GM19372 (cell line): ENCODE data around the gene EFR3B.
"Not testable (repeated sequence)": the region's sequence is repeated elsewhere in the genome, so short reads cannot be mapped to it uniquely, and the experiment has no call there.

Source experiments
- ATAC-seq: cut with Tn5 transposase; IDR thresholded peaks from one replicate; pipeline ENCODE4 v1.9.1; 2021; ENCODE audit warnings: mild to moderate bottlenecking, low read depth, moderate library complexity; ENCODE audit not compliant: unreplicated experiment

Gene EFR3B

DNA sequence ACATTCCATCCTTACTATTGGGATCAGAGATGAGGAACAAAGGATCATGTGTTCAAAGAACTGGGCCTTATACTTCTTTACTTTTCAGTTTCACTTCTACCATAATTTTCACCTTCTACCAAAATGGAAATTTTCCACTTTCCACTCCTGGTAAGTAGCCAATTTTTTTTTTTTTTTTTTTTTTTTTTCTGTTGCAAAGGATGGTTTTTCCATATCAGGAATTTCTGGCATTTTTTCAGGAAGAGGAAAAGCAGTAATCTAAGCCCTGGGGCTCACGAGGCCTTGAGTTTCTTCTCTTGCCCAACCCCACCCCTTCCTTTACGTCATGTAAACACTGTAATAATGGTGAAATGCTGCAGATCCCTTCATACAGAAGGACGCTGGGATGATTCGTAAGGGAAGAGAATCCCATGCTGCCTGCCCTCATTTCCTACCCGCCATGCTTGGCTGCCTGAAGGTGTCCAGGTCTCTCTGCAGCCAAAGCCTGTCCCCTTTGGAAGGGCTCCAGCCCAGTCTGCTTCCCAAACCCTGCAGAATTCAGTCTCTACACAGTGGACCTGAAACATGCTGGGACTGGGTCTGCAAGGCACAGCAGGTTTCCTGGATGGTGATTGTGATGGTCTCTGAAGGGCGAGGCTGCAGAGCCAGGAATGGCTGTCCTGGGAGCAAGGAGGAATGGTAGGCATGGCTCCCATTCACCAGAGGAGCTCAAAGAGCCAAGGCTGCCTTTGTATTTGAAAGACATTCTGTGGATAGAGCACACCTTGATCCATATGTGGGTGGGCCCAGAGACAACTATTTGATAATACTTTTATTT, 57.0 kb downstream of the EFR3B start:
- no peak for ATAC-seq

DNA sequence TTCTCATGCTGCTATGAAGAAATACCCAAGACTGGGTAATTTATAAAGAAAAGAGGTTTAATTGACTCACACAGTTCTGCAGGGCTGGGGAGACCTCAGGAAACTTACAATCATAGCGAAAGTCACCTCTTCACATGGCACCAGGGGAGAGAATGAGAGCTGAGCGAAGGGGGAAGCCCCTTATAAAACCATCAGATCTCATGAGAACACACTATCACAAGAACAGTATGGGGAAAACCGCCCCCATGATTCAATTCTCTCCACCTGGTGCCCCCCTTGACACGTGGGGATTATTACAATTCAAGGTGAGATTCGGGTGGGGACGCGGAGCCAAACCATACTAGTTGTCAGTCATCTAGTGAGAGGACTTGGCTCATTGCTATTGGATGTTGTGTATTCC, 60.5 kb downstream of the EFR3B start:
- not testable (repeated sequence) for ATAC-seq

DNA sequence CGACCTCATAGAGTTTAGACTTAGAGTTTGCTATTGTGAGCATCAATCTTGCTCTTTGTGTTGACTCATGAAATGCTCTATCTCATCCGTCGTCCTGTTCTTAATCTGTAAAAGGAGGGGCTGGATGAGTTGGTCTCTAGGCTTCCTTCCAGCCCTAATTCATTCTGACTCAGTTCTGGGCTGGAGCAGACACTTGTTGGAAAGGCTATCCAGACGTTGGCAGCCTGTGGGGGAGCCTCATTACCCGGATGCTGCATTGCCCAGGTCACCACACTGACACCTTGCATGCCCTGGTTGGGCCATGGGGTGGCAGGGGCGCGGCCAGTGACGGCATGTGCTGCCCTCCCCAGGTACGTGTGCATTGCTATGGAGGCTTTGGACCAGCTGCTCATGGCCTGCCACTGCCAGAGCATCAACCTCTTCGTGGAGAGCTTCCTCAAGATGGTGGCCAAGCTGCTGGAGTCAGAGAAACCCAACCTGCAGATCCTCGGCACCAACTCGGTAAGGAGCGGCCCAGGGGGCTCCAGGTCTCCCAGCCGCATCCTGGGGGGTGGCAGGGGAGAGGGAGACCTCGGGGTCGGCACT, 61.5 kb downstream of the EFR3B start:
- no peak for ATAC-seq

DNA sequence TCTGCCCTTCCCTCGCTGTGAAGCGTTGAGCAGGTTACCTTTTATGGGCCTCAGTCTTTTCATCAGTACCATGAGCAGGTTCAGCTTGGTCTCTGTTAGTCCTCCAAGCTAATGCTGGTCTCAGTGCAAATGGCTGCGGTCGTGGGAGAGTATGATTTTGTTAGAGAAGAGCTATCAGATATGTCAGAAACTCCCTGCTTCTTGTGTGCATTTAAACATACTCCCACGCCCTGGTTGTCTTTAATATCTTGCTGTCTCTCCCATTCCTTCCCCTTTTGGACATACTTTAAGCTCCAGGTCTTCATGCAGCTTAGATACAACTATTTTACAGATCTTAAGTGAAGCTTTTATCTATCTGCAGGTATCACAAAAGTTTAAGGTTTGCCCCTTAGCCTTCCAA, 62.9 kb downstream of the EFR3B start:
- no peak for ATAC-seq

DNA sequence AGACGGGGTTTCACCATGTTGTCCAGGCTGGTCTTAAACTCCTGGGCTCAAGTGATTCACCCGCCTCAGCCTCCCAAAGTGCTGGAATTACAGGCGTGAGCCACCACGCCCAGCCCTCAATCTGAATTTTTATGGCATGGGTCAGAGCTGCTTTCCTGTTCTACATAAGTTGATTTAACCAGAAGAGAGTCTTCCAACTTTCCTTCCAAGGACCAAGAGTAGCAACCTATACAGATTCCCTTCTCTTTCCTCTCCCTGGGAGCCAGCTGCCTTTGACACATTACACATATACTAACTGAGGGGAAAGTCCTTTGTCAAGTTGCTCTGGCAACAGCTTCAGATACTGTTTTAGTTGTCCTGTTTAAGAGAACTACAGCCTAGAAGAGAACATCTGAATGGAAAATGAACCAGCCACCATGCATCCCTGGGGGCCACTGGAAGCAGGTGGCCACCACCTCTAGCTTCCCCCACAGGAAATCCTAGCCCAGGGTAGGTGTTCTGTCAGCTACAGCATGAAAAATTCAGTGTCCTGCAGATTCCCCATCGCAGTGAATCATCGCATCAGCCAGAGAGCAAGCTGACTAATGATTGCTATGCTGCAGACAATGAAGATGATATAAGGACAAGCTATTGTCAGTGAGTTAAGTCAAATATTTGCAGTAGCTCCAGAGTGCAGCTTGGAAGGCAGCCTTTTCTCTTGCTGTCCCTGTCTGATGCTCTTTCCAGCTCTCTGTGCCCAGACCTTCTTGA, 63.6 kb downstream of the EFR3B start:
- ATAC-seq: no peak

DNA sequence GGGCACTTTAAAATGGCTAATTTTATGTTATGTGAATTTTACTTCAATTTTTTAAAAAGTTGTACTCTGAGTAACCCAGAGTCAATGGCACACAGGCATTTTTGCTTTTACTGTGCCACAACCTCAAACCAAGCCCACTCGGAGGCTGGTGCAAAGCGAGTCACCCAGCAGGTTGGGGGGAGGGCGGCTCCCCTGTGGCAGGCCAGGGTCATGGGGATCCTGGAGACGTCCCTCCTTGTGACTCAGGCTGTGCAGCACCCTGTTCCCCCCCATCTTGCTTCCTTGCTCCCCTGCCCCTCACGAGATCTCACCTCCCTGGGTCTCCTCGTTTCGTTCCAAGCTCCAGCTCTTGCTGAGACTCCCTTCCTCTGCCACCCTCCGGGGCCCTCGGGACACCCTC, 67.9 kb downstream of the EFR3B start:
- no peak for ATAC-seq

DNA sequence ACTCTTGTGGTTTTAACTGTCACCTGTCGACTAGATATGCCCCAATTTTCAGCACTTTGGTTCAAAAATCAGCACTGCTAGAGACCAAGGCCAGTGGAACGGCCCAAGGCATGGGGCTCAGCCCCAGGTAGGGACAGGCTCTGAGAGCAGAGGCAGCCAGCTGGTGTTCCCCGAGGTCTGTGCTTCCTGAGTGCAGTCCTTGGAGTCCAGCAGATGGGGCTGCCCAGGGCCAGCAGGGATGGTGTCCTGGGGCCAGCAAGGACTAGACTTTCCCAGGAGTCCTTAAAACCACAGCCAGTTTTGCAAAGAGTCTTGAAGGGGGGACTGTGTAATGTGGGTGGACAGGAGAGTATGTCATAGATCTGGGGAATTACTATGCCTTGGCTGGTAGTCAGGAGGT, 70.2 kb downstream of the EFR3B start:
- no peak for ATAC-seq

DNA sequence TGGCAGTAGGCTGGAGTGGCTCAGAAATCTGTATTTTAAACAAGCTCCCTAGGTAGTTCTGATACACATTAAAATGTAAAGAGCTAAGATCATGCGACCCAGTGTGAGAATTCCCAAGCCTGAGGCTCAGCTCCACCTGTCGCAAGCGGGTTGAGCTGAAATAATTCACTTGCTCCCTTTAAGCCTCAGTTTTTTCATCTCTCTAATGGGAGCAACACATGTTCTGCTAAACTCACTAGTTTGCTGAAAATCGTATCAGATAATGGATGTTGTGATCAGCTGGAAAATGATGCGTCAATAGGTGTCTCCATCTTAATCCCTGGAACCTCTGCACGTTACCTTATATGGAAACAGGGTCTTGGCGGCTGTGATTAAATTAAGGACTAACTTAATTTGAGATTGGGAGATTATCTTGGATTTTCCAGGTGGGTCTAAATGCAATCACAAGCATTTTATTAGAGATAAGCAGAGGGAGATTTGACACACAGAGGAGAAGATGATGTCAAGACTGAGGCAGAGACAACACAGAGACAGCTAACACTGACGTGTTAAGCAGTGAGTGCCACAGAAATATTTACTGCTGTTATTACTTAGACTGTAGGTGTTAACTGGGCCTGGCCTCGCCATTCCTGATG, 73.5 kb downstream of the EFR3B start:
- no peak for ATAC-seq

DNA sequence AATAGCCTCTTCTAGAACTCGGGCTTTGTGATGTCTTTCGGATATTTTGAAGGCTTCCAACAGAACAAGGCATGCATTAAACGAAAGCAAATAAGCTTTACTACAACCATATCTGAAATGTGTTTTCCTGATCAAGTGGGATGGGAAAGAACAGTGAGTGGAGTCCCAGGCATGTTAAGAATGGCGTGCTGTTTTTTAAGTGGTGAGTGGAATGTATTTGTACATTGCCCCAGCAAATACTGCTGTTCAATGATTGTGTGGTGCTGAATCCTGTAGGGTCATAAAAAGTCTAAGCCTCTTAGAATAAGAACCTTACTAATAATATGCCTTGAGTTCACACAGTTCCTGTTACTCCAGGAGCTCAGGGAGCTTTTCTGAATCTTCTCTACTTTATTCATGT, 74.0 kb downstream of the EFR3B start:
- no peak for ATAC-seq

DNA sequence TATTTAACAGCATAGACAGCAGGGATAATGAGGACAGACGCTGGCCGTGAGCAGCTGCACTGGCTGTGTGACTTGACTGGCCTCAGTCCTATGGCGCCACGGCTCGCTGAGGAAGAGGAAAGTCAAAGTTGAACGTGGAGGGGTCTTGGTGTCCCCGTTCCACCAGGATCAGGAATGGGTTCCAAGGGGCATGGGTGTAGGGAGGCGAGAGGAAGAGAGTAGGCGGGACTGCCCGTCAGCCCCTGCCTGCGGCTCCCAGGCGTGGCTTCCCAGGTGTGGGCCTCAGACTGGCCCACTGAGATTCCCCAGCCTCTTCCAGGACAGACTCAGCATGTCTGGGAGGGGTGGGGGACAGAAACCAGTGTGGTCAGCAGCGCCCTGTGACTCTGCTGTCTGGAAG, 75.1 kb downstream of the EFR3B start:
- no peak for ATAC-seq

DNA sequence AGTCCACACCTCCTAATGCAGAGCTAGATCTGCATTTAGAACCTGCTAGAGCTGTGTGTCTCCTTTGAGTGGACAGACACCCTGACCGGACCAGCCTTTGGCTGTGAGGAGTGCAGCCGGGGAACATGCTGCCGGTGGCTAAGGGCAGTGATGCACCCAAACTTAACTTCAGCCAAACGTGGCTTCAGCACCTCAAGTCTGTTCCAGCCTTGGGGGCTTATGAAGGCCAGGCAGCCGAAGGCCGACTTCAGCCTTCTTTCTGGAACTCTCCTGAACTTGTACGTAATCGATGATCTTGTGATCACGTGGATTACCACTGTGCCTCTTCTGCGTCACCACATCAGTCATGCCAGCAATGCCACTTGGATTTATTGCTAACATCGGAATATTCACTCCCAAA, 77.4 kb downstream of the EFR3B start:
- no peak for ATAC-seq

DNA sequence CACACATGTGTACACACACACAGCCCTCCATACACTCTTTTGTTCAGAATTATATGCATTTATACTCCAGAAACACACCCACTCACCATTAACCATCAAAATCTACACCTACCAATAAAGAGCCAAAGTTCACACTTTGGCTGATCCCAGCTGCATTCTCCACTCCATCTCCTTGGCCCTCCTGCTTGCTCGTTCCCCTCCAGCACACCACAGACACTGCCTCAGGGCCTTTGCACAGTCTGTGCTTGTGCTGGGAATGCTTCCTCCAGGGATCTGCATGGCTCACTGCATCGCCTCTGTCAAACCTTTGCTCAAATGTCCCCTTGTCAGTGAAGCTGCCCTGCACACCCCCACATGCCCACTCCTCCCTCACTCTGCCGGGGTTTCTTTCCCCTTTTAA, 80.5 kb downstream of the EFR3B start:
- no peak for ATAC-seq

DNA sequence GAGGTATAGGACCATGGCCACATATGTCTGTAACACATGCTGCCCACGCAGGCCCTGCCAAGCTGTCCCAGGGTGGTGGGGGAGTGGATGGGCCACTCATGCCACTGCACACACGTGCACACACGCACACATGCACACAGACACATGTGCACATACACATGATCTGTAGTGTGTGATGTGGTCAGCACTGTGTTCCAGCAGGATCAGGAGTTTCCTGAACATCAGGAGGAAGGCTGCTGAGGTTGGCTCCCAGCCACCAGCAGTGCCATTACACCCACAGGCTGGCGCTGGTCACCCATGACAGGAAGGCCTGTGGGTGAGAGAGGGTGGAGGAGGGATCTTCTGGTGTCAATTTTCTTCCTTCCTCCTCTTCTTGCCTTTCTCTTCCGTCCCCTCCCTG, 81.8 kb downstream of the EFR3B start:
- no peak for ATAC-seq

DNA sequence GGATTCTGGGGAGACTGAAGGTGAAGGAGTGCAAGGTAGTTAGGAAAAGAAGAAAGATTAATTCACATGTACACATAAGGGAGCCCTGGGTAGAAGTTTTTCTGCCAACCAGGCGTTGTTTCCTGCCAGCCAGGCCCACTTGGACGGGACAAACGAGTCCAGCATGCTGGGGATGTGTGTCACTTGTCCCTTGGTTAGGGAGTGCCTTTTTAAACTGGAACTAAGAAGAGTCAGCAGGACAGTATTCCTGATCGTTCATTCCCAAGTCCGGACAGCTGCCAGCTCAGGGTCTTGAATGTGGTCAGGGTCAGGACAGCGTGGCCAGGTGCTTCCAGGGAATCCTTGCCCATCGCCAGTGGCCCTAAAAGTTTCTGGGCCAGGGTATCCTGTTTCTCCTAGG, 83.3 kb downstream of the EFR3B start:
- no peak for ATAC-seq

DNA sequence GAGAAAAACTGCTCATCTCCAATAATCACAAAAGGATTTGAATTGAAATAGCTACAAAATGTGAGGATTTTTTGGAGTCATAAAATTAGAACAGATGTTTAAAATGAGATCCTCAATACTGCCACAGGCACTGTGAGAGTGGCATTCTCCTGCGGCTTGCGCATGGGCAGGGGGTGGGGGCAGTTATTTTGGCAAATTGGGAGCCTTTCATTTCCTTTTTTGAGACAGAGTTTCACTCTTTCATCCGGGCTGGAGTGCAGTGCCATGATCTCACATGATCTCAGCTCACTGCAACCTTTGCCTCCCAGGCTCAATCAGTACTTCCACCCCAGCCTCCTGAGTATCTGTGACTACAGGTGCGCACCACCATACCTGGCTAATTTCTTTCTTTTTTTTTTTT, 84.1 kb downstream of the EFR3B start:
- ATAC-seq: no peak

DNA sequence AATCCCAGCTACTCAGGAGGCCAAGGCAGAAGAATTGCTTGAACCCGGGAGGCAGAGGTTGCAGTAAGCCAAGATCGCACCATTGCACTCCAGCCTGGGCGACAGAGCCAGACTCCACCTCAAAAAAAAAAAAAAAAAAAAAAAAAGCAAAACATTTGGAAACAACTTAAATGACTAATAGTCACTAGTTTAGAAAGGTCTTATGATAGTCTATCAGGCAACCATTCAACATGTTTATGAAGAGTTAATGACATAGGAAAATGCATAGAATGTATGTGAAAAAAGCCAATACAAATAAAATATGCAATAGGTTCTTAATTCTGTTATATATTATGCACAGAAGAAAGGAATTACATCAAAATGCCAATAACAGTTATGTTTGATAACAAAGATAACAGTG, 85.2 kb downstream of the EFR3B start:
- ATAC-seq: not testable (repeated sequence)

DNA sequence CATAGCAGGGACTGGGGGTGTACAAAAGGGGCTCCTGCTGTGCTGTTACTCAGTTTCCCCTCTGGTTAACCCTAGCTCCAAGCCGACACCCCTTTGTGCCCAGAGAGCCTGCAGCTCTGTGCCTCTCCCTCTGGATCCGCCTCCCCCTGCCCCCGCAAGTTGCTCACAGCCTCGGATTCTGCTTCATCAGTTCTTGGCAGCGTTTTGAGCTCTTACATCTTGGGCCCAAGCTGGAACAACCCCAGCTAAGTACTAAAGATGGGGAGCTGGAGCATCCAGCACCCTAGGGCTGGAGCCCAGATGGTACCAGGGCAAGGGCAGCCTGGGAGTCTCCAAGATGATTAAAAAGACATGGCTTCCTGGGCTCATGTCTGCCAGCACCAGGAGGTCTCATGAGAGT, 85.8 kb downstream of the EFR3B start:
- ATAC-seq: no peak

DNA sequence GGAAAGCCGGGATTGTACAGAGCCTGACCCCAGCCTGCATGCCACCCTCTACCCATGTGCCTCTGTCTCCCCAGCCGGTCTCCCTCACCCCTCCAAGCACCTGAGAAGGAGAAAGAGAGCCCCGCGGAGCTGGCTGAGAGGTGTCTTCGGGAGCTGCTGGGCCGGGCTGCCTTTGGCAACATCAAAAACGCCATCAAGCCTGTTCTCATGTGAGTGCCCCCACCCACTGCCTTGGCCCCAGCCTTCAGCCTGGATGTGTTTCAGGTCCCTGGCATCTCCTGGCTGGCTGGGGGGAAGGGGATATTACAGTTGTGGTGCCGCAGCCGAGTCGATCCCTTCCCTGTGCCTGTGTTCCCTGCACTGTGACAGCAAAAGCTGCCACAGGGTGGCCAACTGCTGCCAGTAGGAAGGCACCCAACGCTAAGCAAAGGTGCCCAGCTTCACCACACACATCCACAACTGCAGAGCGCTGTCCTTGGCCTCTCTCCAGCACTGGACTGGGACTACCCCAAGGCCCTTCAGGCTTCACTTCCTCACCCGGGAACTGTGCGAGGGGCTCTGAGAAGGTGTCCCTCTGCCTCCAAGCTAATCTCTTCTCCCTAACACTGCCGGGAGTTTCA, 88.1 kb downstream of the EFR3B start:
- ATAC-seq: no peak

DNA sequence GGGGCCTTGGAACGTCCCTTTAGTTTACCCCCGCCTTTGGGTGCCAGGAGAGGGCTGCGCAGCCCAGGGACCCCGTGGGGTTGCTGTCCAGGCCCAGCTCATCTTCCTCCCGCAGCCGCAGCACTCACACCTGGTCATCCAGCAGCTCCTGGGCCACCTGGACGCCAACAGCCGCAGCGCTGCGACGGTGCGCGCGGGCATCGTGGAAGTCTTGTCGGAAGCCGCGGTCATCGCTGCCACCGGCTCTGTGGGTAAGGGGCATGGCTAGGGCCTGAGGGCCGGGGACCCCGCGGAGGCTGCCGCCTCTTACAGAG, 89.3 kb downstream of the EFR3B start:
- no peak for ATAC-seq

DNA sequence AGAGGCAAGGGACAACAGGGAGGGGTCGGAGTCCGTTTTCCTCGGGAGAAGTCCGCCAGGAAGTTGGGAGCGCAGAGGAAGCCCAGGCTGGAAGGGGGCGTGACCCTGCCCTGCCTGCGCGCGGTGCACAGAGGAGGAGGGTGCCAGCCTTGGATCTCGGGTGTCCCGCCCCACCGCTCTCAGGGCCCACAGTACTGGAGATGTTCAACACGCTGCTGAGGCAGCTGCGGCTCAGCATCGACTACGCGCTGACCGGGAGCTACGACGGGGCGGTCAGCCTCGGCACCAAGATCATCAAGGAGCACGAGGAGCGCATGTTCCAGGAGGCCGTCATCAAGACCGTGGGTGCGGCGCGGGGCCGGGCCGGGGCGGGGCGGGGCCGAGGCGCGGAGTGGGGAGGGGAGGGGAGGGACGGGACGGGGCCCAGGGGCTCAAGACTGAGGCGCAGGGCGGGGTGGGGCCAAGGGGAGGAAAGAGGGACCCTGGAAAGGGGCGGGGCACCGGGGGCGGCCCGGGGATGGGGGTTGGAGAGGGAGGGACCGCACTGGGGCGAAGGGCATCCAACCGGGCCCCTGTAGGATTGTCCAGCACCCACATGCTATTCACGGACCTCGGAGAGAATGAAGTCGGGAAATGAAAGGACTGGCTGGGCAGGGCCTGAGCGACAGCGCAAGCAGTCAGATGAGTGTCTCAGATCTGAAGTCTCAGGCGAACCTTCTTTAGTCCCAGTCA, 89.9 kb downstream of the EFR3B start:
- ATAC-seq: no peak
